WTC11 (cell line): ENCODE results near the gene RBM3. TPM values are rescaled to one million over a fixed set of nuclear protein-coding genes. Genes with fewer than 3 reads are reported as not detected.

Experiments
- ATAC-seq: fragments of 200-7000 bp; cut with Tn5 transposase; 2 replicates; pipeline ENCODE4 v1.10.0; 2021; ENCODE audit warnings: mild to moderate bottlenecking, moderate library complexity
- CTCF ChIA-PET: fragments of 300-600 bp; sonication (Branson Sonifier 250); formaldehyde crosslinking; loops from one replicate; lab custom pipeline; 2021; ENCODE audit warnings: antibody characterized with exemption; lab: Charles Lee
- POLR2A ChIA-PET: fragments of 350-600 bp; sonication (Branson Sonifier 250); formaldehyde crosslinking; loops from one replicate; lab custom pipeline; 2021; ENCODE audit warnings: antibody characterized with exemption; lab: Charles Lee
- DNase-seq: peaks from one replicate; pipeline ENCODE4 v3.0.0; 2021; ENCODE audit warnings: low spot score
- H3K27ac Mint-ChIP-seq: 2 replicates; pipeline ENCODE4 v1.8.0; 2021; ENCODE audit warnings: mixed read lengths
- H3K27me3 Mint-ChIP-seq: 2 replicates; pipeline ENCODE4 v1.8.0; 2021; ENCODE audit warnings: low read depth, mild to moderate bottlenecking, moderate library complexity, mixed read lengths
- H3K36me3 Mint-ChIP-seq: 2 replicates; pipeline ENCODE4 v1.8.0; 2021; ENCODE audit warnings: mixed read lengths
- H3K4me1 Mint-ChIP-seq: 2 replicates; pipeline ENCODE4 v1.8.0; 2022; ENCODE audit warnings: mixed read lengths
- H3K4me3 Mint-ChIP-seq: 2 replicates; pipeline ENCODE4 v1.8.0; 2021; ENCODE audit warnings: mild to moderate bottlenecking, moderate library complexity, mixed read lengths
- H3K9me3 Mint-ChIP-seq: 2 replicates; pipeline ENCODE4 v1.8.0; 2021; ENCODE audit warnings: mixed read lengths
- CTCF ChIP-seq: fragments of 200-600 bp; IDR thresholded peaks from 2 replicates; pipeline ENCODE4 v1.8.0; 2022; ENCODE audit warnings: antibody characterized with exemption
- ERG ChIP-seq: fragments of 250-450 bp; sonication (Bioruptor Pico); IDR thresholded peaks from 2 replicates; pipeline ENCODE4 v1.8.0; 2021; ENCODE audit warnings: mild to moderate bottlenecking
- FOXP4 ChIP-seq: sonication (generic); formaldehyde crosslinking; IDR thresholded peaks from 2 replicates; pipeline ENCODE4 v1.8.0; 2022; ENCODE audit warnings: mild to moderate bottlenecking, missing genetic modification reagents
- GABPB1 ChIP-seq: sonication (generic); formaldehyde crosslinking; IDR thresholded peaks from 2 replicates; pipeline ENCODE4 v1.8.1; 2023; ENCODE audit warnings: mild to moderate bottlenecking, missing genetic modification reagents
- GTF2I ChIP-seq: fragments of 250-450 bp; sonication (Bioruptor Pico); conservative IDR thresholded peaks from 2 replicates; pipeline ENCODE4 v1.4.0; 2021; ENCODE audit warnings: mild to moderate bottlenecking
- IRF1 ChIP-seq: sonication (generic); formaldehyde crosslinking; IDR thresholded peaks from 2 replicates; pipeline ENCODE4 v1.8.0; 2023; ENCODE audit warnings: missing genetic modification reagents
- MAX ChIP-seq: sonication (generic); formaldehyde crosslinking; IDR thresholded peaks from 2 replicates; pipeline ENCODE4 v1.8.0; 2022; ENCODE audit warnings: mild to moderate bottlenecking, missing genetic modification reagents
- NFYB ChIP-seq: sonication (generic); formaldehyde crosslinking; conservative IDR thresholded peaks from 2 replicates; pipeline ENCODE4 v1.8.0; 2022; ENCODE audit warnings: low read depth, missing genetic modification reagents
- STAT6 ChIP-seq: sonication (generic); formaldehyde crosslinking; conservative IDR thresholded peaks from 2 replicates; pipeline ENCODE4 v1.8.1; 2023; ENCODE audit warnings: mild to moderate bottlenecking, low read depth, missing genetic modification reagents, moderate library complexity
- TP53 ChIP-seq: sonication (generic); formaldehyde crosslinking; IDR thresholded peaks from 2 replicates; pipeline ENCODE4 v1.8.1; 2023; ENCODE audit warnings: mild to moderate bottlenecking, missing genetic modification reagents
- ZMAT4 ChIP-seq: fragments of 250-450 bp; sonication (Bioruptor Pico); IDR thresholded peaks from 2 replicates; pipeline ENCODE4 v1.9.0; 2021; ENCODE audit warnings: mild to moderate bottlenecking
- ZNF396 ChIP-seq: fragments of 250-450 bp; sonication (Bioruptor Pico); IDR thresholded peaks from 2 replicates; pipeline ENCODE4 v1.8.0; 2021; ENCODE audit warnings: mild to moderate bottlenecking, moderate library complexity, borderline replicate concordance
- ZNF423 ChIP-seq: fragments of 250-450 bp; sonication (Bioruptor Pico); IDR thresholded peaks from 2 replicates; pipeline ENCODE4 v2.1.2; 2022; ENCODE audit warnings: mild to moderate bottlenecking, moderate library complexity
- total RNA-seq: library from RNA; stranded (reverse); gene quantifications from 3 replicates; pipeline ENCODE4 v1.2.3, GENCODE V29; 2021

RBM3 gene
- total RNA-seq, 1 experiment from 2014 or later, result 148 TPM

GRCh38 chrX:48606091-48606490 lies 31.8 kb downstream of the RBM3 start:
- Mint-ChIP-seq H3K36me3 (peaks cover 2% of the 10 kb centered on the region; the same call in 1 of the 2 replicates), H3K4me1 (peaks cover 9% of the 10 kb centered on the region; the same call in 1 of the 2 replicates), H3K9me3 (no peaks in the 10 kb centered on the region), H3K27me3 (no peaks in the 10 kb centered on the region), H3K4me3 (no peak overlapping the region), H3K27ac (no peak overlapping the region)
- ATAC-seq (peak; percentile 81), DNase-seq (peak; percentile 32)
- CTCF ChIA-PET, result interaction anchor here (0.5 to 1.6 kb wide), 5 partner anchors 8 to 59 kb away, joined by 3 to 6 read pairs (median 3); no protein-coding TSS in a partner anchor
- TF ChIP-seq CTCF, result 0 out of 2 replicates have a peak, but pooled peaks have one; percentile 17
- no peak for TF ChIP-seq GTF2I
- POLR2A ChIA-PET, result no interaction called here

GRCh38 chrX:48611703-48612102 lies 37.4 kb downstream of the RBM3 start:
- TF ChIP-seq IRF1 (no peak), NFYB (CRISPR knock-in tag) (no peak), FOXP4 (CRISPR knock-in tag) (no peak), GABPB1 (CRISPR knock-in tag) (no peak)
- TF ChIP-seq, all 79 proteins: peak for 0

GRCh38 chrX:48613502-48614160 lies 39.3 kb downstream of the RBM3 start:
- CTCF ChIA-PET, result no interaction called here
- Mint-ChIP-seq H3K9me3 (no peaks in the 10 kb centered on the region), H3K36me3 (no peaks in the 10 kb centered on the region), H3K27ac (no peak overlapping the region), H3K4me3 (no peak overlapping the region), H3K4me1 (0 out of 2 replicates have a peak, but pooled peaks cover 3% of the 10 kb centered on the region), H3K27me3 (no peaks in the 10 kb centered on the region)
- POLR2A ChIA-PET, result no interaction called here
- no peak for ATAC-seq
- TF ChIP-seq MAX (CRISPR knock-in tag), result no peak
- no peak for DNase-seq

More at GRCh38 chrX:48611703-48612102, 37.4 kb downstream of the RBM3 start:
- H3K4me1 Mint-ChIP-seq, result 0 out of 2 replicates have a peak, but pooled peaks cover 6% of the 10 kb centered on the region
- no peak for DNase-seq
- H3K27ac Mint-ChIP-seq, result no peak overlapping the region
- no peaks in the 10 kb centered on the region for H3K27me3 Mint-ChIP-seq
- ATAC-seq, result no peak
- H3K9me3 Mint-ChIP-seq, result no peaks in the 10 kb centered on the region
- ChIA-PET POLR2A (no interaction called here), CTCF (no interaction called here)
- H3K36me3 Mint-ChIP-seq, result no peaks in the 10 kb centered on the region
- no peak overlapping the region for H3K4me3 Mint-ChIP-seq

GRCh38 chrX:48616576-48616975 lies 42.3 kb downstream of the RBM3 start:
- H3K27ac Mint-ChIP-seq, result no peak overlapping the region
- DNase-seq, result peak; percentile 22
- H3K4me3 Mint-ChIP-seq, result no peak overlapping the region
- no peak for ATAC-seq
- POLR2A ChIA-PET, result interaction anchor here (0.5 to 0.9 kb wide), 3 partner anchors 12 to 60 kb away, joined by 3 read pairs; no protein-coding TSS in a partner anchor
- no peak for TF ChIP-seq ZNF396 (CRISPR knock-in tag)
- TF ChIP-seq GABPB1 (CRISPR knock-in tag), result 0 out of 2 replicates have a peak, but pooled peaks have one; percentile 21
- no peak for TF ChIP-seq NFYB (CRISPR knock-in tag)
- no peak for TF ChIP-seq ERG (CRISPR knock-in tag)
- no peak for TF ChIP-seq ZMAT4 (CRISPR knock-in tag)
- no peak for TF ChIP-seq STAT6 (CRISPR knock-in tag)
- no peak for TF ChIP-seq TP53 (CRISPR knock-in tag)
- no peak for TF ChIP-seq ZNF423 (CRISPR knock-in tag)
- TF ChIP-seq, all 79 proteins: peak for 1
- Mint-ChIP-seq H3K9me3 (no peaks in the 10 kb centered on the region), H3K36me3 (no peaks in the 10 kb centered on the region), H3K27me3 (no peaks in the 10 kb centered on the region), H3K4me1 (0 out of 2 replicates have a peak, but pooled peaks cover 3% of the 10 kb centered on the region)
- CTCF ChIA-PET, result interaction anchor here (1.1 to 1.2 kb wide), 2 partner anchors 10 to 15 kb away, joined by 5 to 6 read pairs; no protein-coding TSS in a partner anchor
